ENCODE measurements around the gene NR2E3.

The NR2E3 gene

GRCh38 chr15:71807691-71808091 lies 2.7 kb upstream of the NR2E3 start:
- peak; percentile 24 for DNase-seq (ENCODE audit: low read depth)

DNA sequence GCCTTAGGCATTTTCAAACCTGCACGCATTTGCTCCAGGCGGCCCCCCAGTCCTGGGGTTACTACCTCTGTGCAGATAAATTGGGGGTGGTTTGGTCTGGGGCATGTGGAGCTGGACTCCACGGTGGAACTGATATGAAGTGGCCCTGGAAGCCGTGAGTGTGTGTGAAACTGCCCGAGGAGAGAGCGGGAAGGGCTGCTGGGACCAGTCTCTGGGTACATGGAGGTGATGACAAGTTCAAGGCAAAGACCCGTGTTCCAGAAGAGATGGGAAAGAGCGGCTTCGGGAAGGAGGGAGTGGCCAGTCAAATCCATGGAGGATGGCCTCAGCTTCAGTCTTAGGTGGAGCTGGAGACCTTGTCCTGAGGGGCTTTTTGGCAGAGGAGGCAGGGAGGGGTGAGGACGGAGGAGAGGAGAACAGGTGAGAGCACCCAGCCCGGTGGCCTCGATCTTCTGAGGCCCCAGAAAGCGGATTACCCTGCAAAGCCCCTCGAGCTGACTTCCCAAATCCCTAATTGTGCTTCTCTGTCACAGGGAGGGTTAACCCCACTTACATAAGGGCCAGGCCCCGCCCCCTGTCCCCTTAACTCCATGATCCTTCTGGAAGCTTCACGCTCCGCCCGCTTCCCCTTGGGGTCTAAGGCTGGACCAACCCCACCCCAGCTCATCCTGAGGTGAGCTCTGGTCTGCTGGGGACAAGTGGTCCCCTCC lies 1.9 kb upstream of the NR2E3 start:
- TF ChIP-seq CTCF (IDR thresholded peaks at IDR 0.05; ENCODE audit: low read length, missing control alignments) = no peak
- no peak overlapping the region for H3K4me3 ChIP-seq (replicated peaks; ENCODE audit: low read depth, low read length)
- no peak for DNase-seq (ENCODE audit: low read depth)

More at GRCh38 chr15:71807691-71808091, 2.7 kb upstream of the NR2E3 start:
- TF ChIP-seq CTCF (IDR thresholded peaks at IDR 0.05; ENCODE audit: low read length, missing control alignments) = no peak
- no peak overlapping the region for H3K4me3 ChIP-seq (replicated peaks; ENCODE audit: low read depth, low read length)

- DNase-seq (ENCODE audit: low read depth) = no peak
- no peak overlapping the region for H3K4me3 ChIP-seq (replicated peaks; ENCODE audit: low read depth, low read length)
- TF ChIP-seq CTCF (IDR thresholded peaks at IDR 0.05; ENCODE audit: low read length, missing control alignments) = no peak
These were observed 1.0 kb upstream of the NR2E3 start for GRCh38 chr15:71809346-71809745.

- TF ChIP-seq CTCF (IDR thresholded peaks at IDR 0.05; ENCODE audit: low read length, missing control alignments) = no peak
- H3K4me3 ChIP-seq (replicated peaks; ENCODE audit: low read depth, low read length) = no peak overlapping the region
- DNase-seq (ENCODE audit: low read depth) = no peak
These were observed 832 bp downstream of the NR2E3 start for GRCh38 chr15:71811036-71811736.

DNA sequence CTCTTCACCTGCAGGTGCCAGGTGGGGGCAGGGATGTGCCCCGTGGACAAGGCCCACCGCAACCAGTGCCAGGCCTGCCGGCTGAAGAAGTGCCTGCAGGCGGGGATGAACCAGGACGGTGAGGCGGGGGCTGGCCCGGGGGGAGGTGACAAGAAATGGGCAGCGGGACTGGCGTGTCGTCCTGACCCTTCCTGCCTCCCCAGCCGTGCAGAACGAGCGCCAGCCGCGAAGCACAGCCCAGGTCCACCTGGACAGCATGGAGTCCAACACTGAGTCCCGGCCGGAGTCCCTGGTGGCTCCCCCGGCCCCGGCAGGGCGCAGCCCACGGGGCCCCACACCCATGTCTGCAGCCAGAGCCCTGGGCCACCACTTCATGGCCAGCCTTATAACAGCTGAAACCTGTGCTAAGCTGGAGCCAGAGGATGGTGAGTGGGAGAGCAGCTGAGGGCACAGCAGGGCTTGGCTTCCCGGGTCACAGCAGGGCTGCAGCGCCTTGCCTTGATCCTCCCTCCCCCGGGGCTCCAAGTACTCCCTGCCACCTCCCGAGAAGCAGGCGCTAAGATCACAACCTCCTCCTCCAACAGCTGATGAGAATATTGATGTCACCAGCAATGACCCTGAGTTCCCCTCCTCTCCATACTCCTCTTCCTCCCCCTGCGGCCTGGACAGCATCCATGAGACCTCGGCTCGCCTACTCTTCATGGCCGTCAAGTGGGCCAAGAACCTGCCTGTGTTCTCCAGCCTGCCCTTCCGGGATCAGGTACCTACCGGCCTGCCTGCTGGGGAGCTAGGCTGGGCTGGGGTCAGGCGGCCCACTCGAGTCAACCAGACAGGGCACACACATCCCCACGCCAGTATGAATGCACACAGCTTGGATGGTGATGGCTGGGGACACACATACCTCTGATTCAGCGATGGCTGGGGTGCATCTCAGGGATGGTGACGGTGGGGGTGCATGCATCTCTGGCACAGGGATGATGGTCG lies 1.7 kb downstream of the NR2E3 start:
- H3K4me3 ChIP-seq (replicated peaks; ENCODE audit: low read depth, low read length) = no peak overlapping the region
- DNase-seq (ENCODE audit: low read depth) = no peak
- TF ChIP-seq CTCF (IDR thresholded peaks at IDR 0.05; ENCODE audit: low read length, missing control alignments) = no peak

GRCh38 chr15:71812966-71813722 lies 2.8 kb downstream of the NR2E3 start:
- no peak for TF ChIP-seq CTCF (IDR thresholded peaks at IDR 0.05; ENCODE audit: low read length, missing control alignments)
- DNase-seq (ENCODE audit: low read depth) = no peak

More at GRCh38 chr15:71812966-71813722, 2.8 kb downstream of the NR2E3 start:
- no peak overlapping the region for H3K4me3 ChIP-seq (replicated peaks; ENCODE audit: low read depth, low read length)

All from fibroblast of pulmonary artery (primary cell).